Left lung (tissue), 10 donors: ENCODE data around the gene ANO1. TPM values are rescaled to one million over a fixed set of nuclear protein-coding genes. Genes with fewer than 3 reads are reported as not detected.

Experiments
- ATAC-seq: fragments of 200-7000 bp; cut with Tn5 transposase; one replicate; pipeline ENCODE4 v1.9.1; 2020; ENCODE audit warnings: moderate library complexity
- DNase-seq, 4 donors: peaks; one replicate each; pipeline ENCODE4 v3.0.0-alpha.2; 2013 to 2020
- H3K27ac ChIP-seq, 2 donors: fragments of 200-600 bp; sonication (generic) in 1 of 2; one replicate each; pipeline versions ENCODE4 v1.5.0 to v1.8.0; 2020 to 2021
- H3K27me3 ChIP-seq, 2 donors: fragments of 200-600 bp; sonication (generic) in 1 of 2; one replicate each; pipeline versions ENCODE4 v1.5.0 to v1.8.0; 2020 to 2021
- H3K36me3 ChIP-seq, 2 donors: fragments of 200-600 bp; sonication (generic) in 1 of 2; one replicate each; pipeline versions ENCODE4 v1.5.0 to v1.8.0; 2020 to 2021
- H3K4me1 ChIP-seq, 2 donors: fragments of 200-600 bp; one replicate each; pipeline ENCODE4 v1.8.0; 2021
- H3K4me3 ChIP-seq, 2 donors: fragments of 200-600 bp; sonication (generic) in 1 of 2; one replicate each; pipeline versions ENCODE4 v1.5.0 to v1.8.0; 2020 to 2021; ENCODE audit warnings: mild to moderate bottlenecking in 1 of 2
- H3K9me3 ChIP-seq, 2 donors: fragments of 200-600 bp; sonication (generic) in 1 of 2; one replicate each; pipeline versions ENCODE4 v1.5.0 to v1.8.0; 2020 to 2021
- intact Hi-C, 2 donors: fragments of 100-400 bp; cut with DNase I; formaldehyde crosslinking; loops; one replicate each; pipeline versions ENCODE4 v1.11.2 to v1.14.2; 2022
- polyA plus RNA-seq, 6 donors: library from polyadenylated mRNA; unstranded; fragments of 120-200 nt; gene quantifications; one replicate each; pipeline ENCODE4 v1.2.1, GENCODE V29; 2013; ENCODE audit not compliant: insufficient read length in 6 of 6
- total RNA-seq, 2 donors: library from RNA; stranded (reverse); fragmentation: NEBNext Ultra II Directional; extraction: Animal tissue kit (Norgen Biotek cat#: 25700); gene quantifications; one replicate each; pipeline ENCODE4 v1.2.1, GENCODE V29; 2021
- TF ChIP-seq, protein P1 (sequence below), 2 donors: fragments of 200-600 bp; sonication (generic) in 1 of 2; IDR thresholded peaks; one replicate each; pipeline versions ENCODE4 v1.5.0 to v1.8.0; 2021; ENCODE audit warnings: antibody characterized with exemption in 2 of 2
- donor health status: DM: no; HTN: yes; CAD: no.
- donor health status: DM: no; HTN: no; CAD: no.

ANO1 gene
- total and polyA plus RNA-seq, 8 donors = 4.9 to 13.2 (median 7.0) TPM

DNA sequence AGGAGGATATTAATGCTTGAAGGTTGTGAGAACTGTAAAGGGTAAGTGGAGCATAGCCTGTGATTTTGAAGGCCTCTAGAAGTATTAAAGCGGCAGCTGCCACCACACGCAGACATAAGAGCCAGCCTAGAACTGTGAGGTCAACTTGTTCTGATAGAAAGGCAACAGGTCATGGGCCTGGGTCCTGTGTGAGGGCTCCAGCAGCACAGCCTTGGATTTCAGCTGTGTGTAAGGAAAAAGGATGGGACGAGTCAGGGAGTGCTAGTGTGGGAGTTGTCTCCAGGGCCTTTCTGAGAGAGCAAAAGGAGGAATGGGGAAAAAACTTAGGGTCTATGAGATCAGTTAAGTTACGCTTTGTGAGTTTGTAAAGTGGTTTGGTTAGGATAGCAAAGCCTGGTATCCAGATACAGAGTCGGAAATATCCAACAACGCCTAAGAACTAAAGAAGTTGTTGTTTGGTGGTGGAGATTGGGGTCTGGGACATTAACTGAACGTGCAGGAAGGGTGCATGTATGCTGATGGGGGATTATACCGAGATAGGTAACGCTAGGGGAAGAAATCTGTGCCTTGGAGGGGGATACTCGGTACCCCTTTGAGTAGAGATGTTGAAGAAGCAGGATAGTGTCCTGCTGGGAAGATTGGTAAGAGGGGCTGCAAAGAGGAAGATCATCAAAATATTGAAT lies 17.4 kb upstream of the ANO1 start:
- ATAC-seq = no peak
- TF ChIP-seq, protein P1, sequence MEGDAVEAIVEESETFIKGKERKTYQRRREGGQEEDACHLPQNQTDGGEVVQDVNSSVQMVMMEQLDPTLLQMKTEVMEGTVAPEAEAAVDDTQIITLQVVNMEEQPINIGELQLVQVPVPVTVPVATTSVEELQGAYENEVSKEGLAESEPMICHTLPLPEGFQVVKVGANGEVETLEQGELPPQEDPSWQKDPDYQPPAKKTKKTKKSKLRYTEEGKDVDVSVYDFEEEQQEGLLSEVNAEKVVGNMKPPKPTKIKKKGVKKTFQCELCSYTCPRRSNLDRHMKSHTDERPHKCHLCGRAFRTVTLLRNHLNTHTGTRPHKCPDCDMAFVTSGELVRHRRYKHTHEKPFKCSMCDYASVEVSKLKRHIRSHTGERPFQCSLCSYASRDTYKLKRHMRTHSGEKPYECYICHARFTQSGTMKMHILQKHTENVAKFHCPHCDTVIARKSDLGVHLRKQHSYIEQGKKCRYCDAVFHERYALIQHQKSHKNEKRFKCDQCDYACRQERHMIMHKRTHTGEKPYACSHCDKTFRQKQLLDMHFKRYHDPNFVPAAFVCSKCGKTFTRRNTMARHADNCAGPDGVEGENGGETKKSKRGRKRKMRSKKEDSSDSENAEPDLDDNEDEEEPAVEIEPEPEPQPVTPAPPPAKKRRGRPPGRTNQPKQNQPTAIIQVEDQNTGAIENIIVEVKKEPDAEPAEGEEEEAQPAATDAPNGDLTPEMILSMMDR (IDR thresholded peaks at IDR 0.05) = no peak
- intact Hi-C loops = no loop called here

DNA sequence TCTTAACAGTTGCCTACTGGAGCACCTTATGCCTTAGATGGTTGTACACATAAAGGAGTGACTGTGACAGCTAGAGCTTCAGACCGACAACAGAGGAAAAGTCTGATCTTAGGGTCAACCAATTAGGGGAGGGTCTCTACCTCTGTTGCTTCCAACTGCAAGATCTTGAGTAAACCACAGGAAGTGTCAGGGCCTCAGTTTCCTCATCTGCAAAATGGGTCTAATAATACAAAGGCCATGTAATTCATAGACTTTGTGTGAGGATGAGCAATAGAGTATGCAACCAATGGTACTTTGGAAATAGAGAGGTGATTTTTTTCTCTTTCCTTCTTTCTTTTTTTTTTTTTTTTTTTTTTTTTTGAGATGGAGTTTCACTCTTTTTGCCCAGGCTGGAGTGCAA lies 16.4 kb upstream of the ANO1 start:
- Histone ChIP-seq H3K27ac (no peak overlapping the region), H3K9me3 (no peaks in the 10 kb centered on the region), H3K27me3 (peaks cover 0 to 29% of the 10 kb centered on the region in 2 donors), H3K4me1 (no peaks in the 10 kb centered on the region), H3K36me3 (no peaks in the 10 kb centered on the region), H3K4me3 (no peak overlapping the region)
- ATAC-seq = no peak
- TF ChIP-seq, protein P1 (IDR thresholded peaks at IDR 0.05) = no peak
- intact Hi-C loops = no loop called here
- DNase-seq = no peak

More for the DNA sequence above, 17.4 kb upstream of the ANO1 start:
- DNase-seq = no peak
- Histone ChIP-seq H3K36me3 (no peaks in the 10 kb centered on the region), H3K4me3 (no peak overlapping the region), H3K9me3 (peaks cover 0 to 2% of the 10 kb centered on the region in 2 donors), H3K27me3 (peaks cover 0 to 22% of the 10 kb centered on the region in 2 donors), H3K4me1 (no peaks in the 10 kb centered on the region), H3K27ac (no peak overlapping the region)

DNA sequence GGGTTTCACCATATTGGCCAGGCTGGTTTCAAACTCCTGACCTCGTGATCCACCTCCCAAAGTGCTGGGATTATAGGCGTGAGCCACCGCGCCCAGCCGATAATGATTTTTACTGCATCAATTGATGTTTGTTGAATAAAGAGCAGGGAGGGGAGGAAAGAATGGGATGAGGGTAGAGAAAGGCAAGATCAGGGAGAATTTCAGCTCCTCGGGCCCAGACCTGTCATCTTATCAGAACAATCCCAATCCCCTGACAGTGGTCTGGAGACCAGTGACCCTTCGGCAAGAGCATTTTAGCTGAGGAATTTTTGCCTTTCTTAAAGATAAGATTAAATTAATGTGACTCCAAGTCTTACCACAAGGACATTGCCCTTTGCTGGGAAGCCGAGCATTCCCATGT lies 15.0 kb upstream of the ANO1 start:
- intact Hi-C loops = no loop called here
- Histone ChIP-seq H3K36me3 (no peaks in the 10 kb centered on the region), H3K9me3 (no peaks in the 10 kb centered on the region), H3K4me1 (no peaks in the 10 kb centered on the region), H3K27ac (no peak overlapping the region), H3K4me3 (no peak overlapping the region), H3K27me3 (peaks cover 0 to 43% of the 10 kb centered on the region in 2 donors)
- TF ChIP-seq, protein P1 (IDR thresholded peaks at IDR 0.05) = no peak
- no peak for DNase-seq
- ATAC-seq = no peak

DNA sequence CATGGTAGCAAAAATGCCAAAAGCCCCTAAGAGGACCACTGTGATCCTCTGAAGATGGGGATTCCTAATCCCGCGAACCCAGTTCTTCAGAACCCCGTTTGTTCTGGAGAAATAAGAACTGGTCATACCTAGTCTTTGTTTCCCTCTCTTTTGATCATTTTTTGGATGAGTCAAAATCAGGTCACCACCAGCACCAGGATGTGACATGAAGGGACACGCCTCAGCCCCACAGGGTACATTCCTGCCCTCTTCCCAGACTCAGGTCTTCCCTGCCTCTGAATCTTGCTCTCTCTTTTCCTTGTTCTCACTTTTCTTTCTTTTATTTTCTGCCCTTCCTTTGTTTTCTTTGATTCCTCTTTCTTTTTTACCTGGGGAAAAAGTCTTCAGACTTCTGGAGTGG lies 14.6 kb upstream of the ANO1 start:
- no peaks in the 10 kb centered on the region for H3K36me3 ChIP-seq
- H3K9me3 ChIP-seq = no peaks in the 10 kb centered on the region
- TF ChIP-seq, protein P1 (IDR thresholded peaks at IDR 0.05) = no peak
- DNase-seq (no peak), ATAC-seq (no peak)
- no peak overlapping the region for H3K4me3 ChIP-seq
- intact Hi-C loops = no loop called here
- H3K27me3 ChIP-seq = peaks cover 0 to 48% of the 10 kb centered on the region in 2 donors
- no peak overlapping the region for H3K27ac ChIP-seq
- H3K4me1 ChIP-seq = no peaks in the 10 kb centered on the region

DNA sequence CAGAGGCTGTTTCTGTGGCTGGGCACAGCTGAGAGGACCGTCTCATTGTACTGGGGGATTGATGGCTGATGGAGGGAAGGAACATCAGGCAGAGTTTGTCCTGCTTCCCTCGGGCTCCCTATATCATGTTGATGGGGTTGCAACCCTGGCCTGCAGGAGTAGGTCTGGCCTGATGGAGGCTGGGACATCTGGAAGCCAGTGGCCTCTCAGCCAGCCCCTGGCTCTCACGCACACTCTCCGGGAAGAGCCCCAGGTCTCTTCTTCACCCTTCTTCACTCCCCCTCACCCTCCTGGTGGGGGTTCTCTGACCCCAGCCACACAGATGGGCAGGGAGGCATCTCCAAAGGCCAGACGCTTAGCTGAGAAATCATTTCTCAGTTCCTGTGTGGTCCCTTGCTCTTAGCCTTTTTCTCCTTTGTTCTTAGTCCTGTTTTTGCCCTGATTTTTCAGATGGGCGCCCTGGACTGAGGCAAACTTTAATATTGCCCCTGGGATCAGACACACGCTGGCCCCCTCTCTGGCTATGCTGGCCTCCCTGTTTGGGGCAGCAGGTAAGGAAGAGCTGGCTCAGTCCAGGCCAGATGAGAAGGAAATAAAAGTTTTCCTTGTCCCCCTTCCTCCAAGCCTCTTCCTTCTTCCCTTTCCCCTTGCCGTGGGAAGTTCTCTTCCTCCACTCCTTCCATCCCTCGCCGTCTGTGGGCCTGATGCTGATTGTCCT lies 13.9 kb upstream of the ANO1 start:
- TF ChIP-seq, protein P1 (IDR thresholded peaks at IDR 0.05) = no peak
- Histone ChIP-seq H3K27me3 (peaks cover 0 to 54% of the 10 kb centered on the region in 2 donors), H3K9me3 (no peaks in the 10 kb centered on the region), H3K4me1 (no peaks in the 10 kb centered on the region), H3K27ac (no peak overlapping the region), H3K4me3 (no peak overlapping the region), H3K36me3 (no peaks in the 10 kb centered on the region)
- ATAC-seq = no peak
- DNase-seq = no peak
- intact Hi-C loops = no loop called here
